ENCODE measurements around the gene SPTAN1. TPM values are rescaled to one million over a fixed set of nuclear protein-coding genes. Genes with fewer than 3 reads are reported as not detected.
A peak's percentile ranks its signal among the peaks of the same experiment; 100 is the strongest.

SPTAN1 gene
- total RNA-seq, 1 experiment from 2014 or later, result 111 TPM

DNA sequence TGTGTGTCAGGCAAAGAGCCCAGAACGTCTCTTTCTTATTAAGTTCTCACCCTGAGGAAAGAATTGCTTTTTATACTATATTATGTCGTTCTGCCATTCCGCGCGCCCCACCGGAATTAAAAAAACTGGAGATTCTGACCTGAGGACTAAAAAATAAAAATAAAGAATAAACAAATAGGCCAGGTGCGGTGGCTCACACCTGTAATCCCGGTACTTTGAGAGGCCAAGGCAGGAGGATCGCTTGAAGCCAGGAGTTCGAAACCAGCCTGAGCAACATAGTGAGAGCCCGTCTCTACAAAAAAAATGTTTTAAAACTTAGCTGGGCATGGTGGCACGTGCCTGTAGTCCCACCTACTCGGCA lies 104.9 kb downstream of the SPTAN1 start (continued):
- TF ChIP-seq, protein P1, sequence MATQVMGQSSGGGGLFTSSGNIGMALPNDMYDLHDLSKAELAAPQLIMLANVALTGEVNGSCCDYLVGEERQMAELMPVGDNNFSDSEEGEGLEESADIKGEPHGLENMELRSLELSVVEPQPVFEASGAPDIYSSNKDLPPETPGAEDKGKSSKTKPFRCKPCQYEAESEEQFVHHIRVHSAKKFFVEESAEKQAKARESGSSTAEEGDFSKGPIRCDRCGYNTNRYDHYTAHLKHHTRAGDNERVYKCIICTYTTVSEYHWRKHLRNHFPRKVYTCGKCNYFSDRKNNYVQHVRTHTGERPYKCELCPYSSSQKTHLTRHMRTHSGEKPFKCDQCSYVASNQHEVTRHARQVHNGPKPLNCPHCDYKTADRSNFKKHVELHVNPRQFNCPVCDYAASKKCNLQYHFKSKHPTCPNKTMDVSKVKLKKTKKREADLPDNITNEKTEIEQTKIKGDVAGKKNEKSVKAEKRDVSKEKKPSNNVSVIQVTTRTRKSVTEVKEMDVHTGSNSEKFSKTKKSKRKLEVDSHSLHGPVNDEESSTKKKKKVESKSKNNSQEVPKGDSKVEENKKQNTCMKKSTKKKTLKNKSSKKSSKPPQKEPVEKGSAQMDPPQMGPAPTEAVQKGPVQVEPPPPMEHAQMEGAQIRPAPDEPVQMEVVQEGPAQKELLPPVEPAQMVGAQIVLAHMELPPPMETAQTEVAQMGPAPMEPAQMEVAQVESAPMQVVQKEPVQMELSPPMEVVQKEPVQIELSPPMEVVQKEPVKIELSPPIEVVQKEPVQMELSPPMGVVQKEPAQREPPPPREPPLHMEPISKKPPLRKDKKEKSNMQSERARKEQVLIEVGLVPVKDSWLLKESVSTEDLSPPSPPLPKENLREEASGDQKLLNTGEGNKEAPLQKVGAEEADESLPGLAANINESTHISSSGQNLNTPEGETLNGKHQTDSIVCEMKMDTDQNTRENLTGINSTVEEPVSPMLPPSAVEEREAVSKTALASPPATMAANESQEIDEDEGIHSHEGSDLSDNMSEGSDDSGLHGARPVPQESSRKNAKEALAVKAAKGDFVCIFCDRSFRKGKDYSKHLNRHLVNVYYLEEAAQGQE (IDR thresholded peaks at IDR 0.05; ENCODE audit: low read depth), result no peak

GRCh38 chr9:128657796-128658195 lies 105.4 kb downstream of the SPTAN1 start:
- H3K79me2 ChIP-seq (ENCODE audit: insufficient read depth, low read length), result peaks cover 30% of the 10 kb centered on the region
- no peak overlapping the region for H3K4me3 ChIP-seq (replicated peaks in 1 of 2; ENCODE audit: low read depth in 1 of 2, low read length in 2 of 2)
- no peaks in the 10 kb centered on the region; a peak in 1 of 4 replicates for H3K36me3 ChIP-seq (ENCODE audit: control insufficient read depth in 1 of 2, insufficient read depth in 2 of 2, low read length in 2 of 2)
- H3K9ac ChIP-seq (ENCODE audit: low read length), result no peak overlapping the region
- H3K4me2 ChIP-seq (ENCODE audit: low read length), result no peak overlapping the region
- peaks cover 6 to 32% of the 10 kb centered on the region in 2 experiments for H3K4me1 ChIP-seq (ENCODE audit: control insufficient read depth in 1 of 2, insufficient read depth in 2 of 2, low read length in 2 of 2)
- POLR2A ChIA-PET, result interaction anchor here (0.8 to 0.9 kb wide), 2 partner anchors 26 to 50 kb away, joined by 3 read pairs; no protein-coding TSS in a partner anchor
- ATAC-seq, result no peak
- RAD21 ChIA-PET (ENCODE audit: low non-redundant PET in 1 of 2, low total read pairs in 2 of 2, uncharacterized antibody in 2 of 2, unreplicated experiment in 2 of 2), result no interaction called here
- peak overlapping the region; percentile 90; the same call in 1 of the 2 replicates for H3K27ac ChIP-seq (ENCODE audit: low read depth, low read length)
- TF ChIP-seq EZH2phosphoT487 (IDR thresholded peaks at IDR 0.05; ENCODE audit: borderline replicate concordance), result no peak
- no peak for TF ChIP-seq CEBPB (IDR thresholded peaks at IDR 0.05; ENCODE audit: low read depth)
- no peak for TF ChIP-seq TCF7L2 (IDR thresholded peaks at IDR 0.05; ENCODE audit: borderline replicate concordance, extremely low read depth, insufficient read depth, insufficient read length)
- TF ChIP-seq ELF1 (IDR thresholded peaks at IDR 0.05; ENCODE audit: borderline replicate concordance, low read depth), result no peak
- no peak for TF ChIP-seq CTCF (IDR thresholded peaks at IDR 0.05 in 2 of 3, conservative IDR thresholded peaks at IDR 0.05 in 1 of 3; ENCODE audit: borderline replicate concordance in 1 of 3, insufficient read depth in 1 of 3, low read depth in 2 of 3, low read length in 2 of 3)
- no peak for TF ChIP-seq FOSL1 (IDR thresholded peaks at IDR 0.05; ENCODE audit: low read depth)
- CTCF ChIA-PET, result interaction anchor here (1.1 kb wide), 1 partner anchor 22 kb away, joined by 3 read pairs; no protein-coding TSS in a partner anchor
- H2AFZ ChIP-seq (ENCODE audit: low read depth, low read length, poor library complexity, severe bottlenecking), result no peak overlapping the region
- H3K9me2 ChIP-seq (ENCODE audit: insufficient read depth), result no peaks in the 10 kb centered on the region
- no peaks in the 10 kb centered on the region for H3K27me3 ChIP-seq (ENCODE audit: insufficient read depth, low read length)
- intact Hi-C loops (cut with micrococcal nuclease), result no loop called here
- no TSS peak for BruUV-seq (replicated peaks)
- no peaks in the 10 kb centered on the region for H4K20me1 ChIP-seq (ENCODE audit: insufficient read depth)
- no peak for DNase-seq (ENCODE audit: low read depth, low spot score)
- H3K9me3 ChIP-seq (ENCODE audit: control insufficient read depth in 1 of 2, insufficient read depth in 1 of 2, low read depth in 1 of 2, low read length in 2 of 2), result no peaks in the 10 kb centered on the region
